G401 (cell line): ENCODE measurements around the gene SPATA19. TPM values are rescaled to one million over a fixed set of nuclear protein-coding genes. Genes with fewer than 3 reads are reported as not detected.

Experiments used
- DNase-seq: peaks from one replicate; pipeline ENCODE4 v3.0.0-alpha.2; 2015; ENCODE audit warnings: low spot score
- in situ Hi-C: cut with HindIII; loops from 2 replicates; pipeline ENCODE4 v1.10.0; 2016; ENCODE audit warnings: low sequenced_read_pairs, mixed read lengths
- total RNA-seq: library from RNA; depleted of rRNA; stranded (reverse); fragments of >200 nt; shearing (Covaris generic); gene quantifications from 2 replicates; pipeline ENCODE4 v1.2.3, GENCODE V29; 2014

Gene SPATA19
- total RNA-seq, 1 experiment from 2014 or later, result not detected

- in situ Hi-C loops, result no loop called here
- no peak for DNase-seq
These were observed 3.9 kb downstream of the SPATA19 start for GRCh38 chr11:133841279-133842043.

- in situ Hi-C loops, result no loop called here
- no peak for DNase-seq
These were observed 4.8 kb downstream of the SPATA19 start for GRCh38 chr11:133840479-133840941.

GRCh38 chr11:133835593-133836548 lies 9.4 kb downstream of the SPATA19 start:
- in situ Hi-C loops, result no loop called here
- DNase-seq, result no peak

- in situ Hi-C loops, result no loop called here
- peak; percentile 79 for DNase-seq
These were observed 10.4 kb downstream of the SPATA19 start for GRCh38 chr11:133834682-133835592.

- in situ Hi-C loops, result no loop called here
- no peak for DNase-seq
These were observed 11.2 kb downstream of the SPATA19 start for GRCh38 chr11:133833898-133834681.

- no peak for DNase-seq
- in situ Hi-C loops, result no loop called here
These were observed 12.1 kb downstream of the SPATA19 start for GRCh38 chr11:133832991-133833897.

- in situ Hi-C loops, result no loop called here
- no peak for DNase-seq
These were observed 13.0 kb downstream of the SPATA19 start for GRCh38 chr11:133832096-133832990.

GRCh38 chr11:133830931-133831907 lies 14.1 kb downstream of the SPATA19 start:
- no peak for DNase-seq
- in situ Hi-C loops, result no loop called here

- DNase-seq, result no peak
- in situ Hi-C loops, result no loop called here
These were observed 15.7 kb downstream of the SPATA19 start for GRCh38 chr11:133829566-133829965.

GRCh38 chr11:133828871-133829270 lies 16.4 kb downstream of the SPATA19 start:
- DNase-seq, result no peak
- in situ Hi-C loops, result no loop called here

GRCh38 chr11:133827556-133827955 lies 17.8 kb downstream of the SPATA19 start:
- no peak for DNase-seq
- in situ Hi-C loops, result no loop called here

- no peak for DNase-seq
- in situ Hi-C loops, result no loop called here
These were observed 18.4 kb downstream of the SPATA19 start for GRCh38 chr11:133826866-133827265.

- no peak for DNase-seq
- in situ Hi-C loops, result no loop called here
These were observed 19.6 kb downstream of the SPATA19 start for GRCh38 chr11:133825666-133826065.

- in situ Hi-C loops, result no loop called here
These were observed 20.2 kb downstream of the SPATA19 start for GRCh38 chr11:133825156-133825555.

GRCh38 chr11:133824593-133824992 lies 20.7 kb downstream of the SPATA19 start:
- DNase-seq, result no peak
- in situ Hi-C loops, result no loop called here

More at GRCh38 chr11:133825156-133825555, 20.2 kb downstream of the SPATA19 start:
- DNase-seq, result no peak
